ACC112 (cell line): ENCODE data around the gene STARD6.
A peak's percentile ranks its signal among the peaks of the same experiment; 100 is the strongest.

Source experiments
- H2AFZ ChIP-seq: fragments of 200-600 bp; sonication (generic); one replicate; pipeline ENCODE4 v1.6.0; 2017; ENCODE audit warnings: antibody characterized with exemption, low read length; ENCODE audit not compliant: unreplicated experiment
- H3K27ac ChIP-seq: fragments of 200-600 bp; sonication (generic); 2 replicates; pipeline ENCODE4 v1.5.1; 2014; ENCODE audit warnings: low read depth, mild to moderate bottlenecking, antibody characterized with exemption, low read length, moderate library complexity
- H3K27me3 ChIP-seq: fragments of 200-600 bp; sonication (generic); 2 replicates; pipeline ENCODE4 v1.6.1; 2014; ENCODE audit warnings: mild to moderate bottlenecking, antibody characterized with exemption, low read length, moderate library complexity, mixed read lengths; ENCODE audit not compliant: insufficient read depth
- H3K36me3 ChIP-seq: fragments of 200-600 bp; sonication (generic); 2 replicates; pipeline ENCODE4 v1.6.1; 2016; ENCODE audit warnings: mild to moderate bottlenecking, antibody characterized with exemption, low read length, moderate library complexity, mixed read lengths; ENCODE audit not compliant: insufficient read depth
- H3K4me1 ChIP-seq: fragments of 200-600 bp; sonication (generic); one replicate; pipeline ENCODE4 v1.6.1; 2016; ENCODE audit warnings: low read length, mixed read lengths; ENCODE audit not compliant: insufficient read depth, unreplicated experiment, control insufficient read depth
- H3K4me3 ChIP-seq: fragments of 200-600 bp; sonication (generic); 2 replicates; pipeline ENCODE4 v1.5.1; 2014; ENCODE audit warnings: mild to moderate bottlenecking, low read depth, low read length
- H3K79me2 ChIP-seq: fragments of 200-600 bp; sonication (generic); one replicate; pipeline ENCODE4 v1.6.0; 2016; ENCODE audit warnings: low read length; ENCODE audit not compliant: control insufficient read depth, unreplicated experiment, insufficient read depth

STARD6 gene, protein sequence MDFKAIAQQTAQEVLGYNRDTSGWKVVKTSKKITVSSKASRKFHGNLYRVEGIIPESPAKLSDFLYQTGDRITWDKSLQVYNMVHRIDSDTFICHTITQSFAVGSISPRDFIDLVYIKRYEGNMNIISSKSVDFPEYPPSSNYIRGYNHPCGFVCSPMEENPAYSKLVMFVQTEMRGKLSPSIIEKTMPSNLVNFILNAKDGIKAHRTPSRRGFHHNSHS

DNA sequence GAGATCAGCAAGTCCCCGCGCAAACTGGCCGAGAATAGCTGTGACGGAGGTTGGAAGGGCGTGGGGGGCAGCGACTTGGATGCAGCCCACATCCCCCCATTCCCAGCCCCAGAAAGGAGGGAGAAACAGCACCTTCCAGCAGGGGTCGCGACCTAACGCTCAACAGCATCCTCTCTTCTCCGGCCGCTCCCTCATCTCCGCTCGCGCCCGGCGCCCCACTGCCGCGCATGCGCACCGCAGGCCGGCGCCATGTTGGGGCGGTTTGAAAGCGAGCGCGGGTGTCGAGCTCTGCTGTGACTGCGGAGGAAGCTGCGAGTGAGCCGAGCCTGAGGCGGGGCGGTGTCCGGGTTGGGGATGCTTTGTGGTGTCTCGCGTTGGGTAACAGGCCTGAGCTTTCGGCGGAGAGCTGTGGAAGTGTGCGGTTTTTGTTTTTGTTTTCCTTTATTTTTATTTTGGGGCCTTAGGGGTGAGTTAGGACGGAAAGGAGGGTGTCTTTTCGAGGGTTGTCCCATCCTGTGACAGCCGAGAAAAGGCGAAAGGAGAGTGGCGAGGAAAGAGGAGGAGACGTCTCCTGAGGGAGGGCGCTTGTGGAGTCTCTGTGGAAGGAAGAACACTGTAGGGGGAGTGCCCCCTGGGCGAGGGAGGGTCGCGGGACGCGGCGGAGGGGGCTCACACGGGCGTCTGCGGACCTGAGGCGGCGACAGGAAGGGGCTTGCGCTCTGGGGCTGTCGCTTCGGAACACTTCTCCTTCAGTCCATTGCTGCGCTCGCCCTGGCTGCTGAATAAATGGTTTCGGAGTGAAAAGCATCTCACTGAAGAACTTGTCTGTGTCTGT is at the start of gene STARD6, which contains the start of gene C18orf54:
TSS of gene STARD6 (minus strand) at position 199 of the 835 bp plus-strand sequence. CDS start 3,285 bp downstream, outside the sequence.
TSS of gene C18orf54 (plus strand) at position 247 of the 835 bp plus-strand sequence. CDS start 2,667 bp downstream, outside the sequence.
- H3K36me3 ChIP-seq: peaks cover 18% of the 10 kb centered on the region; the same call in 1 of the 2 replicates
- peak within 1 kb of the TSS; percentile 82 for H2AFZ ChIP-seq
- H3K79me2 ChIP-seq: peaks cover 18% of the 10 kb centered on the region
- no peaks in the 10 kb centered on the region for H3K27me3 ChIP-seq
- peaks cover 12% of the 10 kb centered on the region for H3K4me1 ChIP-seq
- H3K27ac ChIP-seq: peak within 1 kb of the TSS; percentile 33
- H3K4me3 ChIP-seq: peak within 1 kb of the TSS; percentile 82

DNA sequence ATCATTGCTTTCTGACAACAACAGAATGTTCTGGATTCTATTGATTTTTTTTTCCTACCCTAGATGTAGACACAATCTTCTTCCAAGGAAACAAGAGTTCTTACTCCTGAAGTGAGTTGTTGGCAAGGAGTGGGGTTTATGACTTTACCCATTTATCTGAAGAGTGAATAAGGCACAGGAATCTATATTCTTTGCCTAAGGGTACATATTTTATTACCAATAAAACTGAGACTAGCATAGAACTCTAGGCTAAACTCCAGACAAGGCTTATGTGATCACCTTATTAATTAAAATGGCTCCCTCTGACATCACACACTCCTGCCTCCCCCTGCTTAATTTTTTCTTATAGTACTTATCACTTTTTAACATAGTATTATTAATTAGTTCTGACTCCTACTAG is 47.6 kb upstream of the STARD6 start:
- Histone ChIP-seq H3K4me3 (no peak overlapping the region), H3K36me3 (no peaks in the 10 kb centered on the region), H2AFZ (no peak overlapping the region), H3K79me2 (no peaks in the 10 kb centered on the region), H3K27ac (no peak overlapping the region), H3K4me1 (no peaks in the 10 kb centered on the region), H3K27me3 (peaks cover 5% of the 10 kb centered on the region; the same call in 1 of the 2 replicates)

DNA sequence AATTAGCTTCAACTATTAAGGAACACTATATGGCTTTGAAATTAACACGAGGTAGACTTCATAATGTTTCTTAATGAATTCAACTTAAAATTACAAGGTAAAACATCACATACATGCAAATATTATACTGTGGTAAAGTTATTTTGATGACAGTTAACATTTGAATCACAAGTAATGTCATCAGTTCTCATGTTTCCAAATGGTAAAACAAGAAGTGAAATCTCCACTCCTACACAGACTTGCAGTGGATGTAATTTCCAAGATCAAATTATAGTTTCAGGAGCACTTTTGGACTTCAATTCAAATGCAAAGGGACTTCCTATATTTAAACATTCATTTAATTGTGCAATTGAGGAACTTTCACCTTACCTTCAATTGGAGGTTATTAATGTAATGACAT is 39.1 kb upstream of the STARD6 start:
- Histone ChIP-seq H3K4me1 (no peaks in the 10 kb centered on the region), H3K4me3 (no peak overlapping the region), H3K79me2 (no peaks in the 10 kb centered on the region), H3K27ac (no peak overlapping the region), H3K27me3 (no peaks in the 10 kb centered on the region), H3K36me3 (no peaks in the 10 kb centered on the region), H2AFZ (no peak overlapping the region)

DNA sequence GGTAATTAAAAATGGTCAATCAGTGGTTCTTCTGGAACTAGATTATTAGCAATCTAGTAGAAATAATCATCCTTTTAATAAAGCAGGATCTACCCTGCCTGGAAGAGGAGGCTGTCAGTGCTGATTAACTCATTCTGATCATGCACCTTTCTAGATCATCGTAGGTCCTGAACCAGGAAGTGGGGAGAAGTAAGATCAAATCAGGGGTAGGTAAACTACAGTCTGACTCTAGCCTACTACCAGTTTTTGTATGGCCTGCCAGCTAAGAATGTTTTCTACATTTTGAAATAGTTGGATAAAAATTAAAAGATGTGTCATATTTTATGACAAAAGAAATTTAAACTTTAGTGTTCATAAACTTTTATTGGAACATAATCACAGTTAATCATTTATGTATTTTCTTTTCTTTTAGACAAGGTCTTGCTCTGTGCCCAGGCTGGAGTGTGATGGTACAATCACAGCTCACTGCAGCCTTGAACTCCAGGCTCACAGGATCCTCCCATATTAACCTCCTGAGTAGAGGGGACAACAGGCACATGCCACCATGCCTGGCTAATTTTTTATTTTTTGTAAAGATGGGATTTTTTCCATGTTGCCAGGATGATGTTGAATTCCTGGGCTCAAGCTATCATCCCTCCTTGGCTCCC is 36.1 kb upstream of the STARD6 start:
- Histone ChIP-seq H2AFZ (no peak overlapping the region), H3K27me3 (no peaks in the 10 kb centered on the region), H3K4me1 (peaks cover 5% of the 10 kb centered on the region), H3K36me3 (no peaks in the 10 kb centered on the region), H3K27ac (no peak overlapping the region), H3K79me2 (no peaks in the 10 kb centered on the region), H3K4me3 (no peak overlapping the region)

DNA sequence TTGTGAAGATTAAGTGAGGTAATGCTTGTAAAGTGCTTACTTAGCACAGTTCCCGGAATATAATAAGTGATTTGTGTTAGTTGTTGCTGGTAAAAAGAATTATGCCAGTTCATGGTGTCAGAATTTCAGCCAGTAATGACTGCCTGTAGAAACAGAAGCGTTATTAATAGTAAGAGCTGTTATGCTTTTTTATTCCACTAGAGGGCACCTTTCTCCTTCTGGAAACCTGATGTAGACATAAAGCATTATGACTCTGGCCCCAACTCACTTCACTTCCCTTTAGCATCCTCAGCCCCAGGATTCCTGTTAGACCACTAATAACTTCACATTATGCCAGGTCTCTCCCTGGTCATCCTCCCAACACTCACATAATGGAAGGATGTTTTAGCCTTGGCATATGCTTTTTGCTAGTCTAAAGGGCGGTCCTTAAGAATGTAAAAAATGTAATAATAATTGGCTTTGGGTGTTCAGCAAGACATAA is 34.9 kb upstream of the STARD6 start:
- Histone ChIP-seq H3K27ac (no peak overlapping the region), H2AFZ (no peak overlapping the region), H3K36me3 (no peaks in the 10 kb centered on the region), H3K79me2 (no peaks in the 10 kb centered on the region), H3K4me3 (no peak overlapping the region), H3K27me3 (no peaks in the 10 kb centered on the region), H3K4me1 (peaks cover 17% of the 10 kb centered on the region)

DNA sequence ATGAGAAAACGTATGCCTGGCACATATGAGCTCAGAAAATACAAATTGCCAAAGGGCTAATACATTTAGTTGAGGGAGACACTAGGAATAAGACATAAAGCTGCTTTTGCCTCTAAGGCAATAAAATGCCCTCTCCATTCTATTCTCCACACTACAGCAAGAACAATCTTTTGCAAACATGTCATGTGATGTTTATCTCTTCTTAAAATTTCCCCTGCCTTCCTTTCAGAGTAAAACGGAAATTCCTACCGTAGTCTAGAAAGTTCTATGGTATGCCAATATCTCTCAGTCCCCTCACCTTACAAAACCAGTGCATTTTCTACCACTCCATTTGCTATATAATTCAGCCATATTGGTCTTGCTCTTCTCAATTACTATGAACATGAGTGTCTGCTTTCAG is 33.2 kb upstream of the STARD6 start:
- Histone ChIP-seq H2AFZ (no peak overlapping the region), H3K79me2 (no peaks in the 10 kb centered on the region), H3K27me3 (no peaks in the 10 kb centered on the region), H3K27ac (no peak overlapping the region), H3K4me1 (peaks cover 20% of the 10 kb centered on the region), H3K4me3 (no peak overlapping the region), H3K36me3 (no peaks in the 10 kb centered on the region)

DNA sequence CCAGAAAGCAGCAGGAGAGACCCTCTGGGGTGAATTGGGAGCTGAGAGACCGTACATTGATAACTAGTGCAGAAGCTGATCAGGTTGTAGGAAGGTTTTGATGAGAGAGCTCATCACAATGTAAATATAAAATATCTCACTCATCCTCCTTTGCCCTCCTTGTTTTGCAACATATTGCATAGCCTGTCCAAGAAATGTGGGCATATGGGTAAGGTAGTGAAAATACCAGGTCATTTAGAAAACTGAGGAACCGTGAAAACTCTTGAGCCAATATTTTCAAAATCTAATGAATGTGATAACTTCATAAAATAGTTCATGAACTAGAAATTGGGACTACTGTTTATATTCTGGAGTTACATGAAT is 31.5 kb upstream of the STARD6 start:
- Histone ChIP-seq H3K79me2 (no peaks in the 10 kb centered on the region), H3K4me3 (no peak overlapping the region; the same call in 1 of the 2 replicates), H3K27me3 (no peaks in the 10 kb centered on the region), H2AFZ (no peak overlapping the region), H3K4me1 (peaks cover 20% of the 10 kb centered on the region), H3K36me3 (no peaks in the 10 kb centered on the region), H3K27ac (peak overlapping the region; percentile 11; the same call in 1 of the 2 replicates)

DNA sequence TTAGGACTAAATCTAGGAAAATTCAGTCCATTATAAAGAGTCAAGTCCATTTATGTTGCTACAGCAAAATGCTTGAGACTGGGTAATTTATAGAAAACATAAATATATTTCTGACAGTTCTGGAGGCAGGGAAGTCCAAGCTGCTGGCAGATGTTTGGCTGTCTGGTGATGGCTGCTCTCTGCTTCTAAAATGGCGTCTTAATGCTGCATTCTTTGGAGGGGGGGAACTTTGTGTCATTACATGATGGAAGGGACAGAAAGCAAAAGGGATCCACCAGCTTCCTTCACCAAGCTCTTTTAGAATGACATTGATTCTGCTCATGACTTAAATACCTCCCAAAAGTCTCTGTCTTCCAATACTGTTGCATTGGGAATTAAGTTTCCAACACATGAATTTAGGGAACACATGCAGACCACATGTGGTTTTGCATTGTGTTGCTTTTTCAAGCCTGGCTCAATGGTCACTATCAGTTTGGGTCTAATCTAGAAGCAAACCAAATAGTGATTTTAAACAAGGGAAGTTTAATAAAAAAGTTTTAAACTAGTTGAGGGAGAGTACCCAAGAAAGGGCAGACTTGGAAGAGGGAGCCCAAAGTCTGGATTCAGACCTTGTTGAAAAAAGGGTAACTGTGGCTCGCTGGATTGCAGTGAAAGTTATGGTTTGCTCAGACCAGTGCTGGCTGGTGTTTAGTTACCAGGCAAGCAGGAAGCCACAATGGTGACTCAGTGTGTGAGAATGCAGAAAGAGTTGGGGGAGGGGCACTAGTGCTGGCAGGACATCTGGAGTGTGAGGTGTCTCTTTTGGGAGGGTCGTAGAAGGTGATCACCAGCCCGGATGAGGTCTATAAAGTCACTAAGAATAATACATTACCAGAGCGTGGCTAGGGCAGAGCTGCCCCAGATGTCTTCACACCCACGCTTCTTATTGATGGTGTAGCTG is 30.8 kb upstream of the STARD6 start:
- Histone ChIP-seq H3K4me3 (peak overlapping the region; percentile 48), H3K79me2 (no peaks in the 10 kb centered on the region), H3K27me3 (no peaks in the 10 kb centered on the region), H3K27ac (peak overlapping the region; percentile 72), H3K36me3 (no peaks in the 10 kb centered on the region), H2AFZ (peak overlapping the region; percentile 67), H3K4me1 (peaks cover 20% of the 10 kb centered on the region)

DNA sequence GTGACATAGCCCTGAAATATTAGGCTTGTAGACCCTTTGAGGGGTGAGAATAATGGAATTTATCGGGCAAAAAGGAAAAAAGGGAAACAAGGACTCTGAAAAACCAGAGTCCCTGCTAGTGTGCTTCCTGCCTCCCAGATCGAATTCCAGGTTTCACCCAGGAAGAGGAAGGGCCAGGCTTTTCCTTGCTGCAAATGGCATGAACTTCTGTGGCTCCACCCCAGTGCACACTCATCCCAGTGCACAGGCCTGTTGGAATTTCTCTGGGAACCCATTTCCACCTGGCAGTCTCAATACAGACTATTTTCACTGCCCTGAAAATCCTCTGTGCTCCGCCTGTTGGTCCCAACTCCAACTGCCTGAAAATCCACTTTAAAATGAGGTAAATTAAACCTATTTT is 30.0 kb upstream of the STARD6 start:
- Histone ChIP-seq H3K36me3 (no peaks in the 10 kb centered on the region), H3K27me3 (no peaks in the 10 kb centered on the region), H3K27ac (peak overlapping the region; percentile 72), H2AFZ (no peak overlapping the region), H3K4me3 (no peak overlapping the region), H3K4me1 (peaks cover 20% of the 10 kb centered on the region), H3K79me2 (no peaks in the 10 kb centered on the region)
